H1 (cell line): ENCODE data around the gene ITPK1. TPM values are rescaled to one million over a fixed set of nuclear protein-coding genes. Genes with fewer than 3 reads are reported as not detected.

Experiments
- CTCF ChIA-PET: fragments of 300-600 bp; sonication (Branson Sonifier 250); formaldehyde crosslinking; loops from one replicate; lab custom pipeline; 2021; ENCODE audit not compliant: partially characterized antibody; lab: Charles Lee
- POLR2A ChIA-PET: fragments of 300-600 bp; sonication (Branson Sonifier 250); formaldehyde crosslinking; loops from one replicate; lab custom pipeline; 2021; ENCODE audit warnings: inconsistent platforms; ENCODE audit not compliant: partially characterized antibody; lab: Charles Lee
- DNase-seq, 2 experiments: peaks; one replicate each; pipeline versions ENCODE4 v3.0.0 to v3.0.0-alpha.2; 2010 to 2022; ENCODE audit warnings: low spot score in 2 of 2, low read depth in 1 of 2, mixed read lengths in 1 of 2
- FAIRE-seq: peaks from 2 replicates; lab custom pipeline; 2011; peaks lifted over from hg19 to GRCh38; lab: Jason Lieb, UNC
- H2AFZ ChIP-seq: 2 replicates; pipeline ENCODE4 v1.8.1; 2012; ENCODE audit warnings: low read length, inconsistent platforms
- H2AK5ac ChIP-seq: 2 replicates; pipeline ENCODE4 v1.6.1; 2013; ENCODE audit warnings: low read depth, low read length
- H2BK120ac ChIP-seq: replicated peaks from 2 replicates; pipeline ENCODE3; 2013; ENCODE audit warnings: low read depth, low read length, inconsistent platforms
- H2BK12ac ChIP-seq: 2 replicates; pipeline ENCODE4 v1.6.1; 2013; ENCODE audit warnings: low read depth, low read length
- H2BK15ac ChIP-seq: 2 replicates; pipeline ENCODE4 v1.6.1; 2013; ENCODE audit warnings: low read length
- H2BK20ac ChIP-seq: 2 replicates; pipeline ENCODE4 v1.6.1; 2013; ENCODE audit warnings: low read length
- H2BK5ac ChIP-seq: 2 replicates; pipeline ENCODE4 v1.6.1; 2013; ENCODE audit warnings: low read depth, low read length
- H3K14ac ChIP-seq: 2 replicates; pipeline ENCODE4 v1.6.1; 2013; ENCODE audit warnings: inconsistent platforms; ENCODE audit not compliant: insufficient read length
- H3K18ac ChIP-seq: 2 replicates; pipeline ENCODE4 v1.6.1; 2013; ENCODE audit warnings: low read length; ENCODE audit errors: extremely low read depth
- H3K23ac ChIP-seq: 2 replicates; pipeline ENCODE4 v1.6.1; 2013; ENCODE audit warnings: inconsistent platforms; ENCODE audit not compliant: insufficient read length
- H3K23me2 ChIP-seq: 2 replicates; pipeline ENCODE4 v1.6.1; 2013; ENCODE audit warnings: low read depth, low read length
- H3K27ac ChIP-seq: 2 replicates; pipeline ENCODE4 v1.6.1; 2011; ENCODE audit warnings: low read depth, low read length, inconsistent platforms
- H3K27me3 ChIP-seq, 4 experiments: replicated peaks in 1 of 4; 1 replicate in 1 of 4; 2 replicates in 3 of 4; pipeline versions ENCODE4 v1.6.1 to v1.8.1; 2011 to 2013; ENCODE audit warnings: low read length in 3 of 4, mild to moderate bottlenecking in 3 of 4, inconsistent platforms in 2 of 4, mixed read lengths in 2 of 4, moderate library complexity in 1 of 4; ENCODE audit not compliant: control insufficient read depth in 3 of 4, insufficient read depth in 3 of 4; ENCODE audit errors: extremely low read depth in 1 of 4
- H3K36me3 ChIP-seq, 4 experiments: 2 replicates each; pipeline versions ENCODE4 v1.6.1 to v1.8.1; 2011 to 2013; ENCODE audit warnings: mild to moderate bottlenecking in 4 of 4, low read length in 3 of 4, moderate library complexity in 2 of 4, control low read depth in 1 of 4, inconsistent platforms in 1 of 4; ENCODE audit not compliant: insufficient read depth in 4 of 4, control insufficient read depth in 2 of 4
- H3K4ac ChIP-seq: replicated peaks from 2 replicates; pipeline ENCODE3; 2013; ENCODE audit warnings: low read length, low read depth, mixed read lengths, inconsistent platforms; ENCODE audit not compliant: insufficient read length
- H3K4me1 ChIP-seq, 4 experiments: replicated peaks in 1 of 4; 1 replicate in 1 of 4; 2 replicates in 3 of 4; pipeline versions ENCODE4 v1.6.1 to v1.8.1; 2011 to 2013; ENCODE audit warnings: low read length in 3 of 4, inconsistent platforms in 2 of 4, mixed read lengths in 1 of 4; ENCODE audit not compliant: insufficient read depth in 4 of 4, control insufficient read depth in 3 of 4
- H3K4me2 ChIP-seq, 2 experiments: 2 replicates each; pipeline versions ENCODE4 v1.6.1 to v1.8.1; 2011 to 2013; ENCODE audit warnings: low read depth in 2 of 2, low read length in 2 of 2, control low read depth in 1 of 2, inconsistent platforms in 1 of 2, mild to moderate bottlenecking in 1 of 2; ENCODE audit not compliant: insufficient read depth in 1 of 2
- H3K4me3 ChIP-seq, 4 experiments: fragments of 200-600, 300-600 bp in 1 of 4; sonication (generic), shearing (Covaris generic), sonication (Bioruptor Twin) in 1 of 4; 2 replicates each; pipeline versions ENCODE4 v1.5.1 to v1.8.1; 2011 to 2016; ENCODE audit warnings: low read length in 4 of 4, low read depth in 3 of 4, control low read depth in 2 of 4, inconsistent platforms in 2 of 4, mild to moderate bottlenecking in 2 of 4, mixed read lengths in 1 of 4, moderate library complexity in 1 of 4; ENCODE audit not compliant: insufficient read depth in 2 of 4; ENCODE audit errors: extremely low read depth in 1 of 4
- H3K56ac ChIP-seq: replicated peaks from 2 replicates; pipeline ENCODE3; 2013; ENCODE audit warnings: low read depth, mild to moderate bottlenecking, mixed read lengths, low read length, inconsistent platforms; ENCODE audit not compliant: insufficient read length
- H3K79me1 ChIP-seq: 2 replicates; pipeline ENCODE4 v1.6.1; 2013; ENCODE audit warnings: low read depth, low read length, control low read depth
- H3K79me2 ChIP-seq, 2 experiments: 2 replicates each; pipeline versions ENCODE4 v1.6.1 to v1.8.1; 2012 to 2013; ENCODE audit warnings: low read length in 2 of 2, mild to moderate bottlenecking in 2 of 2, inconsistent platforms in 1 of 2; ENCODE audit not compliant: insufficient read depth in 2 of 2, control insufficient read depth in 1 of 2
- H3K9ac ChIP-seq, 4 experiments: replicated peaks in 1 of 4; 1 replicate in 1 of 4; 2 replicates in 3 of 4; pipeline versions ENCODE4 v1.6.1 to v1.8.1; 2011 to 2013; ENCODE audit warnings: low read depth in 3 of 4, low read length in 3 of 4, control low read depth in 2 of 4, mild to moderate bottlenecking in 2 of 4, moderate library complexity in 2 of 4, inconsistent platforms in 1 of 4; ENCODE audit errors: extremely low read depth in 1 of 4
- H3K9me3 ChIP-seq, 2 experiments: 2 replicates each; pipeline versions ENCODE4 v1.6.1 to v1.8.1; 2012 to 2013; ENCODE audit warnings: mild to moderate bottlenecking in 2 of 2, moderate library complexity in 2 of 2, control low read depth in 1 of 2, inconsistent platforms in 1 of 2, low read depth in 1 of 2, low read length in 1 of 2, mixed read lengths in 1 of 2; ENCODE audit not compliant: insufficient read depth in 2 of 2
- H4K20me1 ChIP-seq, 2 experiments: replicated peaks in 1 of 2; 2 replicates each; pipeline versions ENCODE3 to v1.8.1; 2011 to 2013; ENCODE audit warnings: inconsistent platforms in 2 of 2, low read length in 2 of 2, mild to moderate bottlenecking in 1 of 2; ENCODE audit not compliant: insufficient read depth in 2 of 2, control insufficient read depth in 1 of 2
- H4K5ac ChIP-seq: 2 replicates; pipeline ENCODE4 v1.6.1; 2013; ENCODE audit warnings: low read length, low read depth, mixed read lengths, inconsistent platforms; ENCODE audit not compliant: insufficient read length
- H4K8ac ChIP-seq: 2 replicates; pipeline ENCODE4 v1.8.0; 2013; ENCODE audit warnings: mild to moderate bottlenecking, moderate library complexity, low read length, inconsistent platforms; ENCODE audit not compliant: insufficient read depth; ENCODE audit errors: extremely low read depth
- H4K91ac ChIP-seq: replicated peaks from 2 replicates; pipeline ENCODE3; 2013; ENCODE audit warnings: low read length, mixed read lengths, inconsistent platforms; ENCODE audit not compliant: insufficient read length
- BCL11A ChIP-seq, 2 experiments: IDR thresholded peaks; one replicate each; pipeline ENCODE4 v1.6.1; 2011; ENCODE audit warnings: low read depth in 2 of 2, low read length in 2 of 2, mild to moderate bottlenecking in 2 of 2
- CBX8 ChIP-seq: fragments of 300-800, 300-1000 bp; sonication (generic); IDR thresholded peaks from 2 replicates; pipeline ENCODE4 v1.7.1; 2016; ENCODE audit warnings: low read depth, low read length, borderline replicate concordance
- CHD2 ChIP-seq: IDR thresholded peaks from 2 replicates; pipeline ENCODE4 v1.6.1; 2012; ENCODE audit warnings: low read length, improper control_type of control experiment
- GTF2F1 ChIP-seq: IDR thresholded peaks from 2 replicates; pipeline ENCODE4 v1.6.1; 2012; ENCODE audit warnings: low read depth, low read length, improper control_type of control experiment, borderline replicate concordance
- POLR2AphosphoS5 ChIP-seq: IDR thresholded peaks from 2 replicates; pipeline ENCODE4 v1.6.1; 2011; ENCODE audit warnings: low read depth, low read length
- RBBP5 ChIP-seq: IDR thresholded peaks from 2 replicates; pipeline ENCODE4 v1.7.1; 2012; ENCODE audit warnings: low read depth, mild to moderate bottlenecking, inconsistent platforms, low read length, moderate library complexity, borderline replicate concordance
- RNF2 ChIP-seq: fragments of 200-900, 300-1000 bp; sonication (generic); IDR thresholded peaks from 2 replicates; pipeline ENCODE4 v1.7.1; 2016; ENCODE audit warnings: borderline replicate concordance, low read depth, mild to moderate bottlenecking, antibody characterized with exemption, low read length; ENCODE audit not compliant: poor library complexity, severe bottlenecking; ENCODE audit errors: missing control alignments
- SAP30 ChIP-seq: fragments of 300-600 bp; sonication (generic); IDR thresholded peaks from 2 replicates; pipeline ENCODE4 v1.7.1; 2012; ENCODE audit warnings: low read length, moderate library complexity, mild to moderate bottlenecking, inconsistent platforms; ENCODE audit not compliant: insufficient read depth, insufficient replicate concordance
- SP4 ChIP-seq: IDR thresholded peaks from 2 replicates; pipeline ENCODE4 v1.6.1; 2012; ENCODE audit warnings: low read length, inconsistent platforms
- SRF ChIP-seq: IDR thresholded peaks from 2 replicates; pipeline ENCODE4 v1.6.1; 2011; ENCODE audit warnings: mild to moderate bottlenecking, low read depth, low read length, moderate library complexity
- WGBS, 2 experiments: shearing (Covaris generic) in 1 of 2; methylation state at CpG; one replicate each; pipeline versions ENCODE4 v1.1.6 to v1.1.7; 2013 to 2015; ENCODE audit warnings: low lambda C conversion rate in 2 of 2, mixed read lengths in 2 of 2, inconsistent platforms in 1 of 2, low coverage in 1 of 2, missing lambda C conversion rate in 1 of 2; ENCODE audit not compliant: insufficient replicate concordance in 2 of 2, insufficient coverage in 1 of 2, insufficient read length in 1 of 2; ENCODE audit errors: extremely low coverage in 1 of 2, missing lambda C conversion rate in 1 of 2; 5-methylcytosine and 5-hydroxymethylcytosine counted together
- polyA plus RNA-seq, 7 experiments: library from polyadenylated mRNA; depleted of rRNA in 3 of 7; stranded (reverse) in 5 of 7; unstranded in 2 of 7; fragments of >200 nt in 5 of 7; fragments of 200-250 nt in 2 of 7; gene quantifications; 1 replicate in 5 of 7; 2 replicates in 1 of 7; 4 replicates in 1 of 7; pipeline versions ENCODE4 v1.2.1 to v1.2.3, GENCODE V29; 2011 to 2013; ENCODE audit warnings: missing spikeins in 2 of 7, mixed read lengths in 2 of 7
- total RNA-seq: library from RNA; stranded (reverse); fragmentation: NEBNext Ultra II Directional; extraction: Animal tissue kit (Norgen Biotek cat#: 25700); gene quantifications from 2 replicates; pipeline ENCODE4 v1.2.1, GENCODE V29; 2021
- TF ChIP-seq, protein P1 (sequence below): IDR thresholded peaks from 2 replicates; pipeline ENCODE4 v1.6.1; 2011; ENCODE audit warnings: low read length, improper control_type of control experiment
- TF ChIP-seq, protein P2 (sequence below): IDR thresholded peaks from 2 replicates; pipeline ENCODE4 v1.6.1; 2012; ENCODE audit warnings: inconsistent platforms

The ITPK1 gene
- total and polyA plus RNA-seq, 2 of the 8 experiments (the other 6 are each of a cell fraction or from before 2014, with no cell fraction given) = 108 to 143 TPM

DNA sequence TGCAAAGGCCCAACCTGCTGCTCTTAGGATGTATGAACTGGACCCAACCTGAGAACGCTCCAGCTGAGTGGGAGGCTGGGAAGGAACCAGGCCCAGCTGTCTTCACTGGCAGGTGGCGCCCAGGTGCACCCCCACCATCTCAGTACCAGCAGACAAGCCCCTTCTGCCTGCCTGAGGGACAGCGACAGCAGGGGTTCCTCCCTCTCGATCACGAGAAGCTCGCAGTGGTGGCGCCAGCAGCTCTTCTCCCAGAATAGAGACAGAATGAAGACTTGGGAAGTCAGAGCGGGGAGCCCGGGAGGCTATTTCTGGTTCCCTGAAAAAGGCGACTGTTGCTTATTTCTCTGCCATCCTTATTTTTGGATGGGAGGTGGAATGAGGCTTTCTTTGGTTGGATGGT is 146.3 kb downstream of the ITPK1 start:
- POLR2A ChIA-PET = interaction anchor here (1.0 kb wide), 1 partner anchor 23 kb away, joined by 3 read pairs; no protein-coding TSS in a partner anchor
- Histone ChIP-seq H3K27ac (no peak overlapping the region), H3K9me3 (no peaks in the 10 kb centered on the region; a peak in 1 of 4 replicates)
- TF ChIP-seq SRF (no peak), RBBP5 (no peak), GTF2F1 (no peak), SAP30 (no peak), BCL11A (IDR thresholded peaks at IDR 0.05; ENCODE audit: low read depth in 2 of 2, low read length in 2 of 2) (no peak), CHD2 (no peak), POLR2AphosphoS5 (no peak), RNF2 (no peak), SP4 (no peak), CBX8 (no peak)
- TF ChIP-seq, protein P1, sequence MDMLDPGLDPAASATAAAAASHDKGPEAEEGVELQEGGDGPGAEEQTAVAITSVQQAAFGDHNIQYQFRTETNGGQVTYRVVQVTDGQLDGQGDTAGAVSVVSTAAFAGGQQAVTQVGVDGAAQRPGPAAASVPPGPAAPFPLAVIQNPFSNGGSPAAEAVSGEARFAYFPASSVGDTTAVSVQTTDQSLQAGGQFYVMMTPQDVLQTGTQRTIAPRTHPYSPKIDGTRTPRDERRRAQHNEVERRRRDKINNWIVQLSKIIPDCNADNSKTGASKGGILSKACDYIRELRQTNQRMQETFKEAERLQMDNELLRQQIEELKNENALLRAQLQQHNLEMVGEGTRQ = no peak
- TF ChIP-seq, protein P2, sequence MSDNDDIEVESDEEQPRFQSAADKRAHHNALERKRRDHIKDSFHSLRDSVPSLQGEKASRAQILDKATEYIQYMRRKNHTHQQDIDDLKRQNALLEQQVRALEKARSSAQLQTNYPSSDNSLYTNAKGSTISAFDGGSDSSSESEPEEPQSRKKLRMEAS = no peak

More for the DNA sequence above, 146.3 kb downstream of the ITPK1 start:
- Histone ChIP-seq H3K4ac (no peak overlapping the region), H3K79me1 (peaks cover 4% of the 10 kb centered on the region; the same call in 1 of the 2 replicates), H3K18ac (no peak overlapping the region), H3K4me2 (no peak overlapping the region), H2BK12ac (no peak overlapping the region), H4K91ac (no peak overlapping the region), H3K4me1 (peaks cover 0 to 16% (median 9%) of the 10 kb centered on the region in 4 experiments; a peak in 5 of 7 replicates), H3K36me3 (no peaks in the 10 kb centered on the region), H2BK15ac (no peak overlapping the region), H3K56ac (no peak overlapping the region), H3K9ac (no peak overlapping the region), H3K23me2 (no peaks in the 10 kb centered on the region), H4K8ac (no peak overlapping the region), H3K27me3 (no peaks in the 10 kb centered on the region), H2AK5ac (no peak overlapping the region), H3K23ac (no peak overlapping the region), H2BK20ac (no peak overlapping the region), H3K79me2 (peaks cover 0 to 56% of the 10 kb centered on the region in 2 experiments; a peak in 2 of 4 replicates), H3K4me3 (no peak overlapping the region), H4K20me1 (peaks cover 0 to 17% of the 10 kb centered on the region in 2 experiments), H4K5ac (no peak overlapping the region), H2BK5ac (no peak overlapping the region; the same call in 1 of the 2 replicates), H2AFZ (no peak overlapping the region), H2BK120ac (no peak overlapping the region), H3K14ac (no peak overlapping the region)
- CTCF ChIA-PET = interaction anchor here (0.7 to 6.5 kb wide), 11 partner anchors 10 to 285 kb away, joined by 3 to 34 read pairs (median 3); no protein-coding TSS in a partner anchor
- FAIRE-seq (no peak), DNase-seq (no peak)
- 93% methylated on average over 10 of the region's 10 CpGs; no CpG with 5 or more reads in 1 of the 2 experiments for WGBS, 2 experiments
